ENCODE measurements around the gene SLC49A4. TPM values are rescaled to one million over a fixed set of nuclear protein-coding genes. Genes with fewer than 3 reads are reported as not detected.

Gene SLC49A4
- total RNA-seq, 2 experiments from 2014 or later, result 1.3 to 1.5 TPM

- DNase-seq (no peak), ATAC-seq (no peak)
- H3K27me3 Mint-ChIP-seq (ENCODE audit: low read depth), result no peaks in the 10 kb centered on the region
- no peaks in the 10 kb centered on the region for H3K9me3 Mint-ChIP-seq (ENCODE audit: insufficient read depth)
- ChIA-PET CTCF (interaction anchor here (0.9 to 1.2 kb wide), 2 partner anchors 29 to 34 kb away, joined by 3 read pairs; no protein-coding TSS in a partner anchor), POLR2A (interaction anchor here (0.7 kb wide), 1 partner anchor 254 kb away, joined by 4 read pairs; no protein-coding TSS in a partner anchor)
- no peak overlapping the region for H3K4me3 Mint-ChIP-seq
- H3K36me3 Mint-ChIP-seq (ENCODE audit: low read depth), result no peaks in the 10 kb centered on the region
- H3K4me1 Mint-ChIP-seq (ENCODE audit: low read depth), result peaks cover 28% of the 10 kb centered on the region
- no peak overlapping the region for H3K27ac Mint-ChIP-seq
These were observed 5.1 kb upstream of the SLC49A4 start for GRCh38 chr3:122789585-122790273.

- CTCF ChIA-PET, result interaction anchor here (0.7 kb wide), 2 partner anchors 32 to 334 kb away, joined by 3 to 4 read pairs; no protein-coding TSS in a partner anchor
- peak within 1 kb of the TSS; percentile 84 for H3K4me3 Mint-ChIP-seq
- ATAC-seq (peak; percentile 72), DNase-seq (peak; percentile 94)
- H3K36me3 Mint-ChIP-seq (ENCODE audit: low read depth), result no peaks in the 10 kb centered on the region
- H3K27ac Mint-ChIP-seq, result peak within 1 kb of the TSS; percentile 71
- H3K4me1 Mint-ChIP-seq (ENCODE audit: low read depth), result peaks cover 30% of the 10 kb centered on the region
- POLR2A ChIA-PET, result interaction anchor here (0.7 to 1.0 kb wide), 2 partner anchors 125 to 238 kb away, joined by 3 read pairs; no protein-coding TSS in a partner anchor
- no peaks in the 10 kb centered on the region for H3K27me3 Mint-ChIP-seq (ENCODE audit: low read depth)
- no peaks in the 10 kb centered on the region for H3K9me3 Mint-ChIP-seq (ENCODE audit: insufficient read depth)
These were observed 1.1 kb upstream of the SLC49A4 start, which contains the start of gene HSPBAP1 for GRCh38 chr3:122793568-122794416. Gene HSPBAP1 (minus strand): TSS chr3:122793831. CDS start chr3:122793680, 151 bp downstream.

GRCh38 chr3:122794483-122794778 lies 438 bp upstream of the SLC49A4 start:
- Mint-ChIP-seq H3K9me3 (ENCODE audit: insufficient read depth) (no peaks in the 10 kb centered on the region), H3K27ac (peak overlapping the region; percentile 71), H3K36me3 (ENCODE audit: low read depth) (no peaks in the 10 kb centered on the region), H3K4me1 (ENCODE audit: low read depth) (peaks cover 28% of the 10 kb centered on the region), H3K4me3 (peak overlapping the region; percentile 84), H3K27me3 (ENCODE audit: low read depth) (no peaks in the 10 kb centered on the region)
- DNase-seq (no peak), ATAC-seq (no peak)
- POLR2A ChIA-PET, result interaction anchor here (0.7 kb wide), 1 partner anchor 239 kb away, joined by 3 read pairs; no protein-coding TSS in a partner anchor
- CTCF ChIA-PET, result no interaction called here

- ATAC-seq (no peak), DNase-seq (no peak)
- ChIA-PET POLR2A (no interaction called here), CTCF (interaction anchor here (1.6 kb wide), 1 partner anchor 41 kb away, joined by 8 read pairs; no protein-coding TSS in a partner anchor)
- H3K27ac Mint-ChIP-seq, result no peak overlapping the region
- H3K36me3 Mint-ChIP-seq (ENCODE audit: low read depth), result no peaks in the 10 kb centered on the region
- peaks cover 28% of the 10 kb centered on the region for H3K4me1 Mint-ChIP-seq (ENCODE audit: low read depth)
- H3K27me3 Mint-ChIP-seq (ENCODE audit: low read depth), result no peaks in the 10 kb centered on the region
- H3K4me3 Mint-ChIP-seq, result peak overlapping the region; percentile 67
- no peaks in the 10 kb centered on the region for H3K9me3 Mint-ChIP-seq (ENCODE audit: insufficient read depth)
These were observed 866 bp downstream of the SLC49A4 start for GRCh38 chr3:122795674-122796195.

- Mint-ChIP-seq H3K4me1 (ENCODE audit: low read depth) (peaks cover 28% of the 10 kb centered on the region), H3K27ac (no peak overlapping the region), H3K36me3 (ENCODE audit: low read depth) (no peaks in the 10 kb centered on the region), H3K9me3 (ENCODE audit: insufficient read depth) (no peaks in the 10 kb centered on the region), H3K4me3 (no peak overlapping the region), H3K27me3 (ENCODE audit: low read depth) (no peaks in the 10 kb centered on the region)
- ChIA-PET CTCF (interaction anchor here (1.6 kb wide), 1 partner anchor 42 kb away, joined by 8 read pairs; no protein-coding TSS in a partner anchor), POLR2A (no interaction called here)
- DNase-seq (no peak), ATAC-seq (no peak)
These were observed 2.4 kb downstream of the SLC49A4 start for GRCh38 chr3:122797291-122797690.

GRCh38 chr3:122799322-122799721 lies 4.5 kb downstream of the SLC49A4 start:
- ChIA-PET CTCF (no interaction called here), POLR2A (no interaction called here)
- Mint-ChIP-seq H3K27ac (no peak overlapping the region), H3K4me3 (no peak overlapping the region), H3K36me3 (ENCODE audit: low read depth) (no peaks in the 10 kb centered on the region), H3K4me1 (ENCODE audit: low read depth) (peaks cover 17% of the 10 kb centered on the region), H3K9me3 (ENCODE audit: insufficient read depth) (no peaks in the 10 kb centered on the region), H3K27me3 (ENCODE audit: low read depth) (no peaks in the 10 kb centered on the region)
- no peak for ATAC-seq
- DNase-seq, result no peak

GRCh38 chr3:122800031-122800430 lies 5.2 kb downstream of the SLC49A4 start:
- Mint-ChIP-seq H3K27me3 (ENCODE audit: low read depth) (no peaks in the 10 kb centered on the region), H3K9me3 (ENCODE audit: insufficient read depth) (no peaks in the 10 kb centered on the region), H3K4me1 (ENCODE audit: low read depth) (peaks cover 14% of the 10 kb centered on the region), H3K4me3 (no peak overlapping the region), H3K27ac (no peak overlapping the region), H3K36me3 (ENCODE audit: low read depth) (no peaks in the 10 kb centered on the region)
- ATAC-seq (no peak), DNase-seq (no peak)
- ChIA-PET CTCF (no interaction called here), POLR2A (no interaction called here)

GRCh38 chr3:122800706-122801237 lies 5.9 kb downstream of the SLC49A4 start:
- no peaks in the 10 kb centered on the region for H3K9me3 Mint-ChIP-seq (ENCODE audit: insufficient read depth)
- ChIA-PET CTCF (no interaction called here), POLR2A (no interaction called here)

GRCh38 chr3:122802323-122802722 lies 7.5 kb downstream of the SLC49A4 start:
- CTCF ChIA-PET, result no interaction called here
- Mint-ChIP-seq H3K27ac (no peak overlapping the region), H3K4me1 (ENCODE audit: low read depth) (peaks cover under 1% of the 10 kb centered on the region), H3K27me3 (ENCODE audit: low read depth) (no peaks in the 10 kb centered on the region), H3K36me3 (ENCODE audit: low read depth) (no peaks in the 10 kb centered on the region), H3K9me3 (ENCODE audit: insufficient read depth) (no peaks in the 10 kb centered on the region), H3K4me3 (no peak overlapping the region)
- POLR2A ChIA-PET, result no interaction called here
- ATAC-seq (no peak), DNase-seq (no peak)

More at GRCh38 chr3:122800706-122801237, 5.9 kb downstream of the SLC49A4 start:
- H3K4me1 Mint-ChIP-seq (ENCODE audit: low read depth), result peaks cover 11% of the 10 kb centered on the region
- H3K36me3 Mint-ChIP-seq (ENCODE audit: low read depth), result no peaks in the 10 kb centered on the region
- H3K4me3 Mint-ChIP-seq, result no peak overlapping the region
- DNase-seq (no peak), ATAC-seq (no peak)
- no peaks in the 10 kb centered on the region for H3K27me3 Mint-ChIP-seq (ENCODE audit: low read depth)
- H3K27ac Mint-ChIP-seq, result no peak overlapping the region

- ChIA-PET POLR2A (no interaction called here), CTCF (no interaction called here)
- Mint-ChIP-seq H3K27me3 (ENCODE audit: low read depth) (no peaks in the 10 kb centered on the region), H3K36me3 (ENCODE audit: low read depth) (no peaks in the 10 kb centered on the region), H3K27ac (no peak overlapping the region), H3K9me3 (ENCODE audit: insufficient read depth) (no peaks in the 10 kb centered on the region), H3K4me1 (ENCODE audit: low read depth) (no peaks in the 10 kb centered on the region), H3K4me3 (no peak overlapping the region)
- DNase-seq (no peak), ATAC-seq (no peak)
These were observed 9.1 kb downstream of the SLC49A4 start for GRCh38 chr3:122803977-122804376.

- no peaks in the 10 kb centered on the region for H3K27me3 Mint-ChIP-seq (ENCODE audit: low read depth)
- H3K4me3 Mint-ChIP-seq, result no peak overlapping the region
- H3K27ac Mint-ChIP-seq, result no peak overlapping the region
- ATAC-seq (no peak), DNase-seq (no peak)
- H3K9me3 Mint-ChIP-seq (ENCODE audit: insufficient read depth), result no peaks in the 10 kb centered on the region
- ChIA-PET POLR2A (no interaction called here), CTCF (no interaction called here)
- no peaks in the 10 kb centered on the region for H3K36me3 Mint-ChIP-seq (ENCODE audit: low read depth)
- H3K4me1 Mint-ChIP-seq (ENCODE audit: low read depth), result no peaks in the 10 kb centered on the region
These were observed 15.9 kb downstream of the SLC49A4 start for GRCh38 chr3:122810734-122811133.

- Mint-ChIP-seq H3K36me3 (ENCODE audit: low read depth) (no peaks in the 10 kb centered on the region), H3K27ac (no peak overlapping the region), H3K9me3 (ENCODE audit: insufficient read depth) (no peaks in the 10 kb centered on the region), H3K27me3 (ENCODE audit: low read depth) (no peaks in the 10 kb centered on the region), H3K4me3 (no peak overlapping the region), H3K4me1 (ENCODE audit: low read depth) (no peaks in the 10 kb centered on the region)
- ATAC-seq (no peak), DNase-seq (no peak)
- ChIA-PET CTCF (no interaction called here), POLR2A (no interaction called here)
These were observed 21.7 kb downstream of the SLC49A4 start for GRCh38 chr3:122816587-122816986.

Data from activated CD8-positive, alpha-beta T cell treated with anti-CD3 and anti-CD28 coated beads, Interleukin-2, amount 10 ng/mL, durations not matched to agents 7 days and 5 days (primary cell).